Keratinocyte (primary cell): ENCODE results near the gene KLHL5. TPM values are rescaled to one million over a fixed set of nuclear protein-coding genes. Genes with fewer than 3 reads are reported as not detected.

Experiments used
- DNase-seq: peaks from one replicate; pipeline ENCODE4 v3.0.0-alpha.2; 2011; ENCODE audit warnings: low read depth, missing footprints, low spot score
- FAIRE-seq: peaks from 2 replicates; lab custom pipeline; 2011; peaks lifted over from hg19 to GRCh38; lab: Jason Lieb, UNC
- H2AFZ ChIP-seq: 2 replicates; pipeline ENCODE4 v1.6.0; 2012; ENCODE audit warnings: low read length, control low read depth, inconsistent platforms; ENCODE audit not compliant: control insufficient read depth
- H3K27ac ChIP-seq: 2 replicates; pipeline ENCODE4 v1.5.1; 2011; ENCODE audit warnings: low read length; ENCODE audit not compliant: control insufficient read depth, insufficient read depth
- H3K27me3 ChIP-seq: 3 replicates; pipeline ENCODE4 v1.6.0; 2011; ENCODE audit warnings: low read length; ENCODE audit not compliant: control insufficient read depth, insufficient read depth; ENCODE audit errors: extremely low read depth
- H3K36me3 ChIP-seq, 2 experiments: 2 replicates in 1 of 2; 3 replicates in 1 of 2; pipeline ENCODE4 v1.5.1; 2011; ENCODE audit warnings: low read length in 2 of 2, mild to moderate bottlenecking in 1 of 2; ENCODE audit not compliant: control insufficient read depth in 2 of 2, insufficient read depth in 2 of 2; ENCODE audit errors: extremely low read depth in 1 of 2
- H3K4me1 ChIP-seq: 3 replicates; pipeline ENCODE4 v1.5.1; 2011; ENCODE audit warnings: low read length; ENCODE audit not compliant: control insufficient read depth, insufficient read depth; ENCODE audit errors: extremely low read depth
- H3K4me2 ChIP-seq: 3 replicates; pipeline ENCODE4 v1.6.0; 2011; ENCODE audit warnings: low read depth, low read length; ENCODE audit not compliant: control insufficient read depth, insufficient read depth; ENCODE audit errors: extremely low read depth
- H3K4me3 ChIP-seq, 3 experiments: fragments of 200-600 bp in 1 of 3; sonication (generic) in 1 of 3; 2 replicates in 2 of 3; 3 replicates in 1 of 3; pipeline ENCODE4 v1.5.1; 2011 to 2016; ENCODE audit warnings: low read length in 3 of 3, mild to moderate bottlenecking in 3 of 3, control low read depth in 2 of 3, inconsistent platforms in 1 of 3, low read depth in 1 of 3, mixed read lengths in 1 of 3, mixed run types in 1 of 3, moderate library complexity in 1 of 3; ENCODE audit not compliant: control insufficient read depth in 2 of 3, insufficient read depth in 2 of 3; ENCODE audit errors: extremely low read depth in 1 of 3
- H3K79me2 ChIP-seq: 2 replicates; pipeline ENCODE4 v1.6.0; 2012; ENCODE audit warnings: low read length; ENCODE audit not compliant: control insufficient read depth, insufficient read depth
- H3K9ac ChIP-seq: 3 replicates; pipeline ENCODE4 v1.6.0; 2011; ENCODE audit warnings: low read length; ENCODE audit not compliant: control insufficient read depth, insufficient read depth; ENCODE audit errors: extremely low read depth
- H3K9me1 ChIP-seq: 3 replicates; pipeline ENCODE4 v1.6.0; 2011; ENCODE audit warnings: low read length; ENCODE audit not compliant: control insufficient read depth, insufficient read depth; ENCODE audit errors: extremely low read depth
- H3K9me3 ChIP-seq: 2 replicates; pipeline ENCODE4 v1.5.1; 2012; ENCODE audit warnings: low read depth, low read length; ENCODE audit not compliant: control insufficient read depth
- H4K20me1 ChIP-seq: 3 replicates; pipeline ENCODE4 v1.6.0; 2011; ENCODE audit warnings: low read length; ENCODE audit not compliant: control insufficient read depth, insufficient read depth; ENCODE audit errors: extremely low read depth
- EZH2 ChIP-seq: IDR thresholded peaks from one replicate; pipeline ENCODE4 v1.6.1; 2012; ENCODE audit warnings: inconsistent platforms, mild to moderate bottlenecking, low read length, moderate library complexity
- dilution Hi-C: fragments of 300-500 bp; cut with MboI; formaldehyde crosslinking; loops from one replicate; pipeline ENCODE4 v1.7.0; 2020; ENCODE audit warnings: low sequenced_read_pairs; ENCODE audit not compliant: extremely low pct_ligation_motif_present
- polyA plus RNA-seq, 5 experiments: library from polyadenylated mRNA; depleted of rRNA in 3 of 5; stranded (reverse) in 3 of 5; stranded (forward) in 1 of 5; unstranded in 1 of 5; fragments of >200 nt; gene quantifications; 1 replicate in 1 of 5; 2 replicates in 3 of 5; 3 replicates in 1 of 5; pipeline versions ENCODE4 v1.2.1 to v1.2.3, GENCODE V29; 2011 to 2012; ENCODE audit warnings: missing spikeins in 2 of 5, low read depth in 1 of 5, low replicate concordance in 1 of 5
- TF ChIP-seq, protein P1 (sequence below), 3 experiments: IDR thresholded peaks in 1 of 3; conservative IDR thresholded peaks in 1 of 3; optimal IDR thresholded peaks in 1 of 3; 2 replicates in 2 of 3; 3 replicates in 1 of 3; pipeline versions ENCODE3 to v1.5.1; 2011; ENCODE audit warnings: low read length in 3 of 3, mild to moderate bottlenecking in 3 of 3, moderate library complexity in 2 of 3, control low read depth in 1 of 3, inconsistent platforms in 1 of 3; ENCODE audit not compliant: insufficient read depth in 2 of 3; ENCODE audit errors: extremely low read depth in 1 of 3

The KLHL5 gene
- polyA plus RNA-seq, 1 donor (not counting 4 experiments of a cell fraction or from before 2014, with no cell fraction given) = 25.4 TPM

DNA sequence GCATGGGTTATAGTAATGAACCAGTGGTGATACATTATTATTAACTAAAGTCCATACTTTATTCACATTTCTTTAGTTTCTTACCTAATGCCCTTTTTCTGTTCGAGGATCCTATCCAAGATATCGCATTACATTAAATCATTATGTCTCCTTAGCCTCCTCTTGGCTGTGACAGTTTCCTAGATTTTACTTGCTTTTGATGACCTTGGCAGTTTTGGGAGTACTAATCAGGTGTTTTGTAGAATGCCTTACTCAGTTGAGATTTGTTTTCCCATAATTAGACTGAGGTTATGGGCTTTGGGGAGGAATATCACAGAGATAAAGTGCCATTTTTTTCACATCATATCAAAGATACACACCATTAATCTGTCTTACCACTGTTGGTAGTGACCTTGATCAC is 5.0 kb downstream of the KLHL5 start:
- no peaks in the 10 kb centered on the region for H3K4me1 ChIP-seq
- H3K27ac ChIP-seq = no peak overlapping the region
- dilution Hi-C loops = no loop called here
- H3K9me3 ChIP-seq = no peaks in the 10 kb centered on the region
- H3K79me2 ChIP-seq = no peaks in the 10 kb centered on the region
- no peak overlapping the region for H2AFZ ChIP-seq
- no peaks in the 10 kb centered on the region for H3K36me3 ChIP-seq
- H3K9ac ChIP-seq = no peak overlapping the region
- H3K9me1 ChIP-seq = no peaks in the 10 kb centered on the region
- no peak for DNase-seq
- H3K27me3 ChIP-seq = no peaks in the 10 kb centered on the region
- no peaks in the 10 kb centered on the region for H4K20me1 ChIP-seq
- no peak overlapping the region for H3K4me3 ChIP-seq
- H3K4me2 ChIP-seq = no peak overlapping the region
- FAIRE-seq = no peak
- TF ChIP-seq EZH2 = no peak
- TF ChIP-seq, protein P1, sequence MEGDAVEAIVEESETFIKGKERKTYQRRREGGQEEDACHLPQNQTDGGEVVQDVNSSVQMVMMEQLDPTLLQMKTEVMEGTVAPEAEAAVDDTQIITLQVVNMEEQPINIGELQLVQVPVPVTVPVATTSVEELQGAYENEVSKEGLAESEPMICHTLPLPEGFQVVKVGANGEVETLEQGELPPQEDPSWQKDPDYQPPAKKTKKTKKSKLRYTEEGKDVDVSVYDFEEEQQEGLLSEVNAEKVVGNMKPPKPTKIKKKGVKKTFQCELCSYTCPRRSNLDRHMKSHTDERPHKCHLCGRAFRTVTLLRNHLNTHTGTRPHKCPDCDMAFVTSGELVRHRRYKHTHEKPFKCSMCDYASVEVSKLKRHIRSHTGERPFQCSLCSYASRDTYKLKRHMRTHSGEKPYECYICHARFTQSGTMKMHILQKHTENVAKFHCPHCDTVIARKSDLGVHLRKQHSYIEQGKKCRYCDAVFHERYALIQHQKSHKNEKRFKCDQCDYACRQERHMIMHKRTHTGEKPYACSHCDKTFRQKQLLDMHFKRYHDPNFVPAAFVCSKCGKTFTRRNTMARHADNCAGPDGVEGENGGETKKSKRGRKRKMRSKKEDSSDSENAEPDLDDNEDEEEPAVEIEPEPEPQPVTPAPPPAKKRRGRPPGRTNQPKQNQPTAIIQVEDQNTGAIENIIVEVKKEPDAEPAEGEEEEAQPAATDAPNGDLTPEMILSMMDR (optimal IDR thresholded peaks at IDR 0.05 in 1 of 3, IDR thresholded peaks at IDR 0.05 in 1 of 3, conservative IDR thresholded peaks at IDR 0.05 in 1 of 3; ENCODE audit: extremely low read depth in 1 of 3, insufficient read depth in 2 of 3, low read length in 3 of 3) = no peak

- Histone ChIP-seq H3K4me3 (no peak overlapping the region), H2AFZ (no peak overlapping the region), H3K27me3 (no peaks in the 10 kb centered on the region), H3K9me3 (no peaks in the 10 kb centered on the region), H3K9ac (no peak overlapping the region), H3K4me2 (no peak overlapping the region), H3K4me1 (no peaks in the 10 kb centered on the region), H3K9me1 (no peaks in the 10 kb centered on the region), H3K36me3 (no peaks in the 10 kb centered on the region), H4K20me1 (no peaks in the 10 kb centered on the region), H3K27ac (no peak overlapping the region), H3K79me2 (no peaks in the 10 kb centered on the region)
- TF ChIP-seq, protein P1 (optimal IDR thresholded peaks at IDR 0.05 in 1 of 3, IDR thresholded peaks at IDR 0.05 in 1 of 3, conservative IDR thresholded peaks at IDR 0.05 in 1 of 3; ENCODE audit: extremely low read depth in 1 of 3, insufficient read depth in 2 of 3, low read length in 3 of 3) = no peak
- no peak for TF ChIP-seq EZH2
- FAIRE-seq = no peak
- no peak for DNase-seq
- dilution Hi-C loops = no loop called here
These were observed 5.4 kb downstream of the KLHL5 start for GRCh38 chr4:39067451-39067850.
